ENCODE measurements around the gene LRRC73.
A peak's percentile ranks its signal among the peaks of the same experiment; 100 is the strongest.
"Not testable (repeated sequence)": the region's sequence is repeated elsewhere in the genome, so short reads cannot be mapped to it uniquely, and the experiment has no call there.

LRRC73 gene, protein sequence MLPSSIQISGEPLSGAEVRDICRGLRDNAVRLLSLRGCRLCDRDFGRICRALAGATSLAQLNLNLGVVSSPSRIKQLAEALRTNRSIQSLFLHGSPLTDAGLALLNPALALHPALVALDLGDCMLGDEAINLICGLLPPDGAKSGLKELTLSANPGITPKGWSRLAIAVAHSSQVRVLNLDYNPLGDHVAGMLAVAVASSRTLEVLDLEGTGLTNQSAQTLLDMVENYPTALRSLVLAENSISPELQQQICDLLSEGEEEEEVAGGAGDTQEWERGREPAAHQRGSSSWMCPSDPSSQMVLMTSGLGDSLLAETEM

DNA sequence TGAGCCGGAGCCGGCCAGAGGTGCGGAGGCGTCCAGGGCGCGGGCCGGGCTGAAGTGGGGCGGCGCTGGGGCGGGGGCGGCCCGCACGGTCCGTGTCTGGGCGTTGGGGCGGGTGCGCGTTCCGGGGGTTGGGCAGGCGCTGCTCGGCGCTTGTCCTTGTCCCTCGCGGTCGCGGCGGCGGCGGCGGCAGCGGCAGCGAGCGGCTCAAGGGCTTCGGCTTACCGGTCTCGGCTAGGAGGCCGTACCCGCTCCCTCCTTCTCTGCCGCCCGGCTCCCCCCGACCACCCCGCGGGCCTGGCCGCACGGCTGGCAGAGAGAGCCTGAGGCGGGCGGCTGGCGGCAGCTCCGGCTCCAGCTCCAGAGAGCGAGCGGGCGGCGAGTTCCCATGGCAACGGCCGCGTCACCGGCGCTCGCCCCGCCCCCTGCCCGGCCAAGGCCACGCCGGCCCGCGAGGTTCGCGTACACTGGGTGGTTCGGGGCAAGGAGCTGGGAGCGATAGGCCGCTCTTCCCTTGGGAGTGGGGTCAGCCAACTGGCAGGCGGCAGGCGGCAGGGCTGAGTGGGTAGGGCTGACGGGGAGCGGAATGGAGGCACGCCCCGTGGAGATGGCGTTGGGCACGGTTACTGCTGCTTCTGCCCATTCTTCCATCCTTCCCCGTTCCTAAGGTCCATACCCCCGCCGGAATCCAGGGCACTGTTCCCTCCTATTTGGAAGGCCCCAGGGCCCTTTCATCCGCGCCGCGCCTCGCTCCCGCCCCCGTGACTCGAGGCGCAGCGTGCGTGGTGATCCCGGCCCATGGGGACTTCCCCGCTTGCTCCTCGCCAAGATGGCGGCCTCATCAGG lies at the start of gene LRRC73:
TSS of gene LRRC73 (minus strand) at position 363 of the 843 bp plus-strand sequence. CDS start 561 bp downstream, outside the sequence.
- DNase-seq (ENCODE audit: low read depth in 3 of 3) = peak; percentile 52 to 76 (median 58)

DNA sequence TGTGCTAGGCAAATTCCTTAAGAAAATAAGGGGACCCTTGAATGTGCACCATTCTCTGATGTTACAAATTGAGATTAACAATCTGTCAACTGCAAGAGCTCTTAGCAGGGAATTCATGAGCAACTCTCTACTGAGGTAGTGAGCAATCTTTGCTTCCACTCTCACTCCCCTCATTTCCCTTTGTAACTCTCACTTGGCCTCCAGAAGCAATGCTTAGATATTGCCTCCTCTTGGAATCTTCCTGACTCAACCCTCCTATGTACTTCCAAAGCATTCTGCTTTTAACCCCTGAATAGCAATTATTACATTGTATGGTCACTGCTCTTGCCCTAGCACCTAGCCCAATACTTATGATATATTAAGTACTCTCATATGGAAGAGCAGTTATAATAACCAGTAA lies 49.2 kb upstream of the LRRC73 start:
- no peak for DNase-seq (ENCODE audit: low read depth in 3 of 3)

DNA sequence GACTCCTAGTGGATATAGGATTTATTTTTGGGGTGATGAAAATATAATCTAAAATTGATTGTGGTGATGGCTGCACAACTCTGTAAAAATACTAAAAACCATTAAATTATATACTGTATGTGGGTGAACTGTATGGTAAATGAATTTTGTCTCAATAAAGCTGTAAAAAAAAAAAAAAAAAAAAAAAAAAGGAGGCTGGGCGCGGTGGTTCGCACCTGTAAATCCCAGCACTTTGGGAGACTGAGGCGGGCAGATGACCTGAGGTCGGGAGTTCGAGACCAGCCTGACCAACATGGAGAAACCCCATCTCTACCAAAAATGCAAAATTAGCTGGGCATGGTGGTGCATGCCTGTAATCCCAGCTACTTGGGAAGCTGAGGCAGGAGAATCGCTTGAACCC lies 47.5 kb upstream of the LRRC73 start:
- not testable (repeated sequence) for DNase-seq (ENCODE audit: low read depth in 3 of 3)

DNA sequence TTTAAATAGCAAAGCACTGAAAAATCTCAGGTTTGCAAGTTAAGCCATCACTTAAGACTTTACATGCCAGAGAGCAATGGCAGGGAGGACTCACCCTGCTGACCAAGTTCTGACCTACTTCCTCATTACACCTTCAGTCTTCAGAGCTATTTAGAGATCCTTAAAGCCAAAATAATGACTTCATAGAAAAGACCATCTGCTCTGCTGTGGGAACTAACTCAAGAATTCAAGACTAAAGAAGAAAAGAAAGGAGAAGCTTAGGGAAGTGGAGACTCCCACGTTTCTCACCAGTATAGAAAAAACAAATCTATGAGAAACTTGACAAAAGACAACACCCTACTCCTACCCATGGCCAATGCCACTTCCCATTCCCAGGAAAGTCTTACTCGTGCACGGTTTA lies 37.1 kb upstream of the LRRC73 start:
- DNase-seq (ENCODE audit: low read depth in 3 of 3) = no peak

DNA sequence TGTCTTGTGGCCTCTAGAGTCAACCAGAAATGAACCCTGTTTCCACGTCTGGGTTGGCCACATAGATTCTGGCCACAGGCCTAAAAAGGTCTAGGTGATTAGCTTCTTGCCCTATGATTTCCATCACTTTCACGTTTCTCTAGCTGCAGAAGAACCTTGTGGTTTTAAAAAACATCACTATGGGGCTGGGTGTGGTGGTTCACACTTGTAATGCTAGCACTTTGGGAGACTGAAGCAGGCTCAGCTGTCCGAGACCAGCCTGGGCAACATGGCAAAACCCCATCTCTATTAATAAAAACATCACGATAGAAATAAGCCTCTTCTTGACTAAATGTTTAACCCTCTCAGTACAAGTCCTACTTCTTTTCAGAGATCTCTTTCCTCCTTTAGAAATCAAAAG lies 34.3 kb upstream of the LRRC73 start:
- no peak for DNase-seq (ENCODE audit: low read depth in 3 of 3)

DNA sequence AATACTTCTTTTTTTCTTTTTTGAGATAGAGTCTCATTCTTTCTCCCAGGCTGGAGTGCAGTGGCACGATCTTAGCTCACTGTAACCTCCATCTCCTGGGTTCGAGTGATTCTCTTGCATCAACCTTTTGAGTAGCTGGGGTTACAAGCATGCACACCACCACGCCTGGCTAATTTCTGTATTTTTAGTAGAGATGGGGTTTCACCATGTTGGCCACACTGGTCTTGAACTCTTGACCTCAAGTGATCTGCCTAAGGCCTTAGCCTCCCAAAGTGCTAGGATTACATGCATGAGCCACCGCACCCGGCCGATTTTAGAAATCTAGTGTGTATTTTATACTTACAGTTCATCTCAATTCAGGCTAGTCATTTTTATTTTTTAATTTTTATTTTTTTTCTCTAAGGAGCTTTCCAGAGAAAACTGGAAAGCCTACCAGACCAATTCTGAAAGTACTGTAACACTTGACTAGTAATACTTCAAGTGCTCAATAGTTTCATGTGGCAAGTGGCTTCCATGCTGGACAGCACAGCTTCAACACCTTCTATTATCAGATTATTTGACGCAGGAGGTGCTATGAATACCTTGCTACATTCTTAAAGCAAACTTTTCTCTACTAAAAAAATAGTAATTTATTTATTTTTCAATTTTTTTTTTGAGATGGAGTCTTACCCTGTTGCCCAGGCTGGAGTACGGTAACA lies 31.8 kb upstream of the LRRC73 start:
- DNase-seq (ENCODE audit: low read depth in 3 of 3) = no peak

DNA sequence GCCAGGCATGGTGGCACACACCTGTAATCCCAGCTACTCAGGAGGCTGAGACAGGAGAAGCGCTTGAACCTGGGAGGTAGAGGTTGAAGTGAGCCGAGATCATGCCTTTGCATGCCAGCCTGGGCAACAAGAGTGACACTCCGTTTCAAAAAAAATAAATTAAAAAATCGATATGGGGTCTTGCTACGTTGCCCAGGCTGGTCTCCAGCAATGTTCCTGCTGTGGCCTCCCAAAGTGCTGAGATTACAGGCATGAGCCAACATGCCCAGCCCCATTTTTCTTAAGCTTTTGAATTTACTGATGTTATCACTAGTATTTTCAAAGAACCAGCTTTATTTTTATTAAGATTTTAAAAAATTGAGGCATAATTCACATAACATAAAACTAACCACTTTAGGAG lies 30.4 kb upstream of the LRRC73 start:
- DNase-seq (ENCODE audit: low read depth in 3 of 3) = no peak

DNA sequence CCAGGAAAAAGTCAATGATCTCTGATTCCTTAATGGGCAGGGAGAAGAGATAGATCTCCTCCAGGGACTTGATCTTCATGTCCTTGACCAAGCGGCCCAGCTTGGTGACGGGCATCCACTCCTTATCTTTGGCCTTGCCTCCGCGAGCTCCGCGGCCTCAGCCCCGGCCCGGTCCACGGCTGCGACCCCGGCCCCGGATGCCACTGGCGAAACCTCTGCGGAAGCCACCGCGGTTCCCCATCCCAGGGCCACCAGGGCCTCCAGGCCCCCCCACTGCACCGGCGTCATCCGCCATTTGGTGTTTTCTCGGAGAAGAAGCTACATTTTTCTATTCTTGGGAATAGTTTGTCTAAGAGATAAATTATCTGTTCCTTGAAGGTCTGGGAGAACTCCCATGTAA lies 29.3 kb upstream of the LRRC73 start:
- not testable (repeated sequence) for DNase-seq (ENCODE audit: low read depth in 3 of 3)

DNA sequence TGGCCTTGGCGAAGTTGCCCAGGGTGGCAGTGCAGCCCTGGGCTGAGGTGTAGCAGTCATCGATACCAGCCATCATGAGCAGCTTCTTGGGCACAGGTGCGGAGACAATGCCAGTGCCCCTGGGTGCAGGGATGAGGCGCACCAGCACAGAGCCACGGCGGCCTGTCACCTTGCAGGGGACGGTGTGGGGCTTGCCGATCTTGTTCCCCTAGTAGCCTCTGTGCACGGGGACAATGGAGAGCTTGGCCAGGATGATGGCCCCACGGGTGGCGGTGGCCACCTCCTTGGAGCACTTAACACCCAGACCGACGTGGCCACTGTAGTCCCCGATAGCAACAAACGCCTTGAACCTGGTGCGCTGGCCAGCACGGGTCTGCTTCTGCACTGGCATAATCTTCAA lies 28.8 kb upstream of the LRRC73 start:
- not testable (repeated sequence) for DNase-seq (ENCODE audit: low read depth in 3 of 3)

DNA sequence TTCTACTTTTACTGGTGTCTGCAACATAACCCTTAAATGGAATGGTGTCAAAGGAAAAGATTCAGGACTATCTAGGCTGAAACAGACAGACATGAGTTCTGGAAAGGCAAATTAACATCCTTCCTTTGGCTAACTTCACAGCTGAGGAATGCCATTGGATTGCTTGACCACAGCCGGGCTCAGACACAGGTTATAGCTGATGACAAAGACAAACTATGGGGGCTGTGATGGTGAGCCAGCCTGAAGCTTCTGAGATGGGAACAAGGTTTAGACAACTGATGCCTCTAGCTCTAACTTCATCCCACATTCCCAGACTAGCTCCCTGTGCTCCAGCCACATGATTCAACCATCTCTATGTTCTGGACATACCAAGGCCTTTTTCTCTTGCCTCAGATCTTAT lies 22.1 kb upstream of the LRRC73 start:
- DNase-seq (ENCODE audit: low read depth in 3 of 3) = no peak

DNA sequence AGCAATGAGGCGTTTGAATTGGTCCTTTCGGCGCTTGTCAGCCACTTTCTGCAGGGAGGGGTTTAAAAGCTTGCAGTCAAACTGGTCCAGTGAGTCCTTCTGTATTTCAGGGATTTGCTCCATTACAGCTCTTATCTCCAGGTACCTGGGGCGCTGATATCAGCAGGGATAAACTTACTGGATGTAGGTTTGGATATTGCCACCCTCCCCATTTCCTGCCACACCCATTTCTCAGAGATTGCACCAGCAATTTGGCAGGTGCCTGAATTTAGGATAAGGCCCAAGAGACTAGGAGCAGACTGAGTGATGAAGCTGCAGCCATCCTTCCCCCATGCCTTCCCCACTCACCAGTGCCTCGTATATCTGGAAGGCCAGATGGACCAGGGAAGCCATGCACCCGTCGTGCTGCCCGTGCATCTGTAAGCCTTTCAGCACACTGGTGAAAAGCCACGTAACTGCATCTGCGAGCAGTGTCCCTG lies 14.4 kb upstream of the LRRC73 start:
- DNase-seq (ENCODE audit: low read depth in 3 of 3) = no peak

DNA sequence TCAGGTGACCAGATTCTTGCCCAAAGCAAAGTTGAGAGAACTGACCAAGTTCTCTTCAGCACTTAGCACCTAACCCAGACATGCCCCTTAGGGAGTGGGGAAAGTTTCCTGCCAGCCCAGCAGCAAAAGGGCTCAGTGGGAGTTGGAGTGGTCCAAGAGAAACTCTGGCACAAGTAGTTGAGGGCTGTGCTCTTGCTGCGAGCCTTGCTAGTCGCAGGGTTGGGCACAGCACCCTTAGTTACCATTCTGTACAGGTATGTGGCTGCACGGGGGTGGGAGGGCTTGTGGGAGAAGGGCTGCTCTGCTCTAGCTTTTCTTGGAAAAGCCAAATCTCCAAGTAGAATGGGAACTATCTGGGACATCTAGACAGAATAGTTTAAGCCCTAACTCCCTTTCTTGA lies 13.1 kb upstream of the LRRC73 start:
- DNase-seq (ENCODE audit: low read depth in 3 of 3) = no peak

DNA sequence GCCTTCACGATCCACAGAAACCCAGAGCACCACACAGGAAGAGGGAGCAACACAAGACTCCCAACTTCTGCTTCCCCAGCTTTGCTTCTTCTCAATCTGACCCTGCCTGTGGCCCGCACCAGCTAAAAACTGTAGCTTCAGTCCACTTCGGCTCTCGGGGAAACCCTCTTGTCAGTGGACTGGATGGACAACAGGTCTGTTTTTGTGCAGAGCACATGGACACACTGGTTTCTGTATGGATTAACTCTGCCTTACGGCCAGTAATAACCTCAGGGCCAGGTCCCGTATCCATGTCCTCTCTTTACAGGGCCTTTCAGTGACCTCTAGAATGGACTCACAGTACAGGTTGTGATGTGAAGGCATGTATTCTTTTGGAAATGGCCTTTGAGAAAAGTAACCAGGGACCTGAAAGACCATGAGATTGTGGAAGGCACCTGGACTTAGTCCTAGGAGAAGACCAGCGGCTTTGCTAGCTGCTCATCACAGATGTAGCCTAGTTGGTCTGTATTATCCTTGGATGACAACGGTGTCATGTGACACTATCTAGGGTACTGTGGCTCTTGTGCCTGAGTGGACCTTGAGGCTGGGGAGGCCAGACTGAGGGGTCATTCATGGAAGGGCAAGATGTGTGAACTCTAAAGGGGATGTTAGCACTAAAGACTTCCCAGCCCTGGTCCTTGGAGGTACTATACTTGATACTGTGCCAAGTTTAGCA lies 12.6 kb upstream of the LRRC73 start:
- DNase-seq (ENCODE audit: low read depth in 3 of 3) = no peak

DNA sequence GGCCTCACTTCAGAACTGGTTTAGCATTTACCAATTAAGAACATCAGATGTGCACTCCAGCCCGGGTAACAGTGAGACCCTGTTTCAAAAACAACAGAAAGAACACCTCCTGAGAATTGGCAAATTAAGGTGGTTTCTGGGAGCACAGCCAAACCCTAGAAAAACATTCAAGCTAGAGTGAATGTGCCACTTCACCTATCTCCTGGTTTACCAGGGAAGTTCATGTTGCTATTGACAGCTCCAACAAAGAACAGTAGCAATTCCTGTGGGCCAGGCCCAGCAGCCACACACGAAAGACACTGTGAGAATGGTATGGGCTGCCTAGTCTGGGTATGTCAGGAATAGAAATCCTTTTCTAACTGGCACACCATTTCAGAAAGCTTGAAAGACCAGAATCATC lies 11.7 kb upstream of the LRRC73 start:
- DNase-seq (ENCODE audit: low read depth in 3 of 3) = no peak

DNA sequence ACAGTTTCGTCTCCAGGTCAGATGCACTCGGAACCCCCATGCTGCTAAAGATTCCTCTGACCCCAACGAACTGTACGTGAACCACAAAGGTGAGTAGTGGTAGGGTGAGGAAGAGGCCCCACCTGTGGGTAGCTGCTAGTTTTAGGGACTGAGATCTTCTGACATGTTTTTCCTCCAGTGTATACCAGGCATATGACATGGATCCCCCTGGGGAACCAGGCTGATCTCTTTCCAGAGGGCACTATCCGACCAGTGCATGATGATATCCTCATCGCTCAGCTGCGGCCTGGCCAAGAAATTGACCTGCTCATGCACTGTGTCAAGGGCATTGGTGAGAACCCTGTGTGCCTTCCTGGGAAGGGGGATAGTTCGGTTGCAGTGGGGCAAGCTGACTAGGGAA lies 10.0 kb upstream of the LRRC73 start:
- DNase-seq (ENCODE audit: low read depth in 3 of 3) = no peak

DNA sequence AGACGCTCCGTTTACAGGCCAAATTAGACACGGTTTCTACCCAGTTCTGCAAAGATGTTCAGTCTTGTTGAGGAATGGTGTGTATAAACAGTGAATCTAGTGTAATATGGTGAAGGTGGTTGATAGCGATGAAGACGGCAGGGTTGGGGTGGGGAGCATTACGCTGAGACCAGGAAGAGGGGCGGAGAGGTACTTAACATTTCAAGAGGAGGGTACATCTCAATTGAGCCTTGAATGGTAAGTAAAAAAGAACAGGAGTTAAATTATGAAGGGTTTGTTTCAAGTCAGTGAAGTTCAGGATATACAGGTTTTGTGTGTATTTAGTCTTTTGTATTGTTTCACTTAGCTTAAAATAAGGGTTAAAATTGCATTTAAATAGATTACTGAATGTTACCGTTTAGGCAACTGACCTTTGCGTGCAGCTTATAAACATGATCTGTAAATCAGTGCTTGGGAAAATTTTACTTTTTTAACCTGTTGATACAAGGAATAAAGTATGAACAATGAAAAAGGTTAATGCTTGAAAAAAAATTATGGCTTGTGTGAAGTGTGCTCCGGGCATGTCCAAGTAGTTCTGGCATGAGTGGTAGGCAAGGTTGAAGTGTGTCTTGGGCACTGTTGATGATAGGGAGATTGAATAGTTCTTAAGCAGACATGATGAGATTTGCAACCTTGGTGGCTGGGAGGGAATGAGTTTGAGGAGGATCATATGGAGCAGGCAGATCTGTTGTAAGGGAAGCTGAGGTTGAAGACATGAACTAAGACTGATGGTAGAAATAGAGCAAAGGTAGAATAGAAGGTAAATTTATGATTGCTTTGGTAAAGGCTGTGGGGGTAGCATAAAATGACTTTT lies 7.6 kb upstream of the LRRC73 start:
- no peak for DNase-seq (ENCODE audit: low read depth in 3 of 3)

DNA sequence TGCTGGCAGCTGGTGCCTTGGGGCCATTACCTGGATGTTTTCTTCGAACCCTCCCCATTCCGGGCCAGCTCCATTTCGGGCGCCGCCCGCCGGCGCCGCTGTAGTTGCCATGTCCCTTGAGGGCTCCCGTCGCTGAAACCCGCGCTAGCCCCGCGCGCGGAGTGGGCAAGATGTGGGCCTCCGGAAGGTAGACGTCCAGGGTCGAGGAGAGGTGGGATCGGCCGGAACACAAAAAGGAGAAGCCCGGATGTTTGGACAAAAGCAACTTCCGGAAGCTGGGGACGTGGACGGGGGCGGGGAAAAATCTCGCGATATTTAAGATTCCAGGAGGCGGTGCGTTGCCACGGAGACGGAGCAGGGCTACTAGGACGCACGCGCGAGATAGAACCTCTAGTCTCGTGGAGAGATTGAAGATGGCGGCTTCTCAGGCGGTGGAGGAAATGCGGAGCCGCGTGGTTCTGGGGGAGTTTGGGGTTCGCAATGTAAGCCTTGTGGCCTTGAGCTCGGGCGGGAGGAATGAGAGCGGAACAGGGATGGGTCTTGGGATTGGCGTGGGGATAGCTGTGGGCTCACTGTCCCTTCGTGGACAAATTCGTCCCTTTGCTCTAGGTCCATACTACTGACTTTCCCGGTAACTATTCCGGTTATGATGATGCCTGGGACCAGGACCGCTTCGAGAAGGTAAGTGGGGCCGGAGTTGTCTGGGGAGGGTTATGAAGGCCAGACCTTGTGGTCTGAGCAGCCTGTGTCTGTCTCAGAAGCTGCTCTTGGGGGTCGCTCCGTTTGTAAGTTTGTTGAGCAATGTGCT lies 6.8 kb upstream of the LRRC73 start, which contains the start of the genes POLR1C and YIPF3:
TSS of gene POLR1C (plus strand) at position 393 of the 808 bp plus-strand sequence. CDS start at position 414, 21 bp downstream.
TSS of gene YIPF3 (minus strand) at position 230 of the 808 bp plus-strand sequence. CDS start at position 111, 119 bp downstream.
- peak; percentile 93 to 97 (median 95) for DNase-seq (ENCODE audit: low read depth in 3 of 3)

DNA sequence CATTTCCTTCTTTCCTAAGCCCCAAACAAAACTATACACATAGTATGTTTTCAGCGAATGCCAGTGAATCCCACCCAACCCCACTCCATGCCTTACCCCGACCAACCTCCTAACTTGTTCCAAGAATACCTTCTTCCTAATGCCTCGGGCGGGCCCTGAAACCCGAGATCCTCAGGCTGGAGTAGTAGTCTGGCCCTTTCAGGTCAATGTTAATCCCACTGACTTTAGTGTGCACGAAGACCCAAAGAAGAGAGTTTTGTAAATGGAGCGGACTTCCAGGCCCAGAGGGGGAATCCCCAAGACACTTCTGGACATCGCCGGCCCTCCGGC lies 6.2 kb upstream of the LRRC73 start:
- no peak for DNase-seq (ENCODE audit: low read depth in 3 of 3)

DNA sequence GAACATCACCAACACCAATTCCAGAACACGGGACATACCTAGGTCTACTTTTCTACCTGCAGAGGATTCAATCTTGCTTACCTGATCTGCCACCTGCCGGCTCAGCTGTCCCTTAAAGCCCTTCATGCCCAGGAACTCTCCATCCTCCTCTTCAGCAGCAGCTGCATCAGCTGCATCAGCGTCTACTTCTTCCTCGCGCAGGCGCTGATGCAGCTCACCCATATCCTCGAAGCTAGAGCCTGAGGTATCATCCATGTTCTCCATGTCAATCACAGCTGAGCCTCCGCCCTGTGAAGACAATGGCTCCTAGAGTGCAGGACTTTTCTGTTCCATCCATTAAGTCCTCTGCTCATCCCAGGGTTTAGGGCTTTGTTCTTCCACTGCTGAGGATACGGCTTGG lies 5.7 kb upstream of the LRRC73 start:
- no peak for DNase-seq (ENCODE audit: low read depth in 3 of 3)

Measured in stimulated activated CD4-positive, alpha-beta T cell treated with anti-CD3 and anti-CD28 coated beads, TNF-alpha, amount 100 ng/mL, for 24 hours (primary cell).